ENCODE results near the gene CUL4A.

DNA sequence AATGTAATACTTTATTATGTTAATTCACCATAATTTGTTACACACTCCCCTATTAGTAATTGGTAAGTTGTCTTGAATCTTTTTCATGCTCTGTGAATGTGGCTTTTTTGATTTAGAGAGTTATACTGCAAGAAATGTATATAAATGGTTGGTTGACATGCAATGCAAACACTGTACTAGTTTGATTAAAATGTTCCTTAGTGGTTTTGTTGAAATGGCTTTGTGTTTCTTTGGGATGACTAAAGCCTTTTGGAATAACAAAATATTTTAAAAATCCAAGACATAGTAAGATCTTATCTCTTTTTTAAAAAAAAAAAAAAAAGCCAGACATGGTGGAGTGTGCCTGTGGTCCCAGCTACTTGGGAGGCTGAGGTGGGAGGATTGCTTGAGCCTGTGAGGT, 98.1 kb downstream of the CUL4A start:
- no peak for TF ChIP-seq EZH2 (IDR thresholded peaks at IDR 0.05; ENCODE audit: insufficient read depth, poor library complexity, severe bottlenecking)
- no peak for TF ChIP-seq EZH2phosphoT487 (IDR thresholded peaks at IDR 0.05; ENCODE audit: insufficient read depth, low read depth)
